HG02840 (cell line): ENCODE data around the gene MRPL1.
"Not testable (repeated sequence)": the region's sequence is repeated elsewhere in the genome, so short reads cannot be mapped to it uniquely, and the experiment has no call there.

ENCODE experiments used
- ATAC-seq: cut with Tn5 transposase; IDR thresholded peaks from one replicate; pipeline ENCODE4 v1.9.1; 2021; ENCODE audit warnings: mild to moderate bottlenecking, moderate library complexity, moderate number of reproducible peaks; ENCODE audit not compliant: unreplicated experiment, low FRiP score

Gene MRPL1

GRCh38 chr4:77959566-77960338 lies 97.1 kb downstream of the MRPL1 start:
- ATAC-seq = no peak

DNA sequence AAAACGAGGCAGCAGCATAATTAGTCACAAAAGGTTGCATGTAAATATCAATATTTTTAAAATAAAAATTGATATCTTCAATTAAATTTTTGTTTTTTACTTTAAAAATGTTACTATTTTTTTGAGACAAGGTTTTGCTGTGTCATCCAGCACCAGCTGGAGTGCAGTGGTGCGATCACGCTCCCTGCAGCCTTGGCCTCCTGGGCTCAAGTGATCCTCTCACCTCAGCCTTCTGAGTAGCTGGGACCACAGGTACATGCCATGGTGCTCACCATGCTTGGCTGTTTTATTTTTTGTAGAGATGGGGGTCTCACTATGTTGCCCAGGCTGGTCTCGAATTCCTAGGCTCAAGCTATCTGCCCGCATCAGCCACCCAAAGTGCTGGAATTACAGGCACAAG lies 97.7 kb downstream of the MRPL1 start:
- ATAC-seq = no peak

DNA sequence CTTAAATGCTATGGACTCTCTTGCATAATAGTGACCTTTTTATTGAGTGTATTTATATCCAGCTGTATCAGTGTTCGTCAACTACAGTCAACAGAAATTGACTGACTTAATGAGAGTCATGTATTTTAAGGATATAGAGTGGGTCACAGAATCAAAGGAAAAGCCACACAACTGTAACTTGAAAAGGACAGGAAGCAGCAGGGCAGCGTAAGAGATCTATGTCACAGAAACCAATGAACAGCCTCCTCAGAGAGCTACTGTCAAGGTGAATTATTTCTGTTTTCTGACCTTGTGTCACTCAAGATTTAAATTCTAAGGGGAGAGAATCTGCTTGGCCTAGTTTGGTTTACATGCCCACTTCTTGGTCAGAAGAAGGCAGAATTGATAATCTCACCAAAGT lies 100.4 kb downstream of the MRPL1 start:
- ATAC-seq = no peak

DNA sequence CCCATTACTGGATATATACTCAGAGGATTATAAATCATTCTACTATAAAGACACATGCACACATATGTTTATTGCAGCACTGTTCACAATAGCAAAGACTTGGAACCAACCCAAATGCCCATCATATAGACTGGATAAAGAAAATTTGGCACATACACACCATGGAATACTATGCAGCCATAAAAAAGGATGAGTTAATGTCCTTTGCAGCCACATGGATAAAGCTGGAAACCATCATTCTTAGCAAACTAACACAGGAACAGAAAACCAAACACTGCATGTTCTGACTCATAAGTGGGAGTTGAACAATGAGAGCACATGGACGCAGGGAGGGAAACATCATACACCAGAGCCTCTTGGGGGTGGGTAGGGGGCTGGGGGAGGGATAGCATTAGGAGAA lies 111.0 kb downstream of the MRPL1 start:
- ATAC-seq = not testable (repeated sequence)

- not testable (repeated sequence) for ATAC-seq
Measured at GRCh38 chr4:77982900-77983540, 120.4 kb downstream of the MRPL1 start.

DNA sequence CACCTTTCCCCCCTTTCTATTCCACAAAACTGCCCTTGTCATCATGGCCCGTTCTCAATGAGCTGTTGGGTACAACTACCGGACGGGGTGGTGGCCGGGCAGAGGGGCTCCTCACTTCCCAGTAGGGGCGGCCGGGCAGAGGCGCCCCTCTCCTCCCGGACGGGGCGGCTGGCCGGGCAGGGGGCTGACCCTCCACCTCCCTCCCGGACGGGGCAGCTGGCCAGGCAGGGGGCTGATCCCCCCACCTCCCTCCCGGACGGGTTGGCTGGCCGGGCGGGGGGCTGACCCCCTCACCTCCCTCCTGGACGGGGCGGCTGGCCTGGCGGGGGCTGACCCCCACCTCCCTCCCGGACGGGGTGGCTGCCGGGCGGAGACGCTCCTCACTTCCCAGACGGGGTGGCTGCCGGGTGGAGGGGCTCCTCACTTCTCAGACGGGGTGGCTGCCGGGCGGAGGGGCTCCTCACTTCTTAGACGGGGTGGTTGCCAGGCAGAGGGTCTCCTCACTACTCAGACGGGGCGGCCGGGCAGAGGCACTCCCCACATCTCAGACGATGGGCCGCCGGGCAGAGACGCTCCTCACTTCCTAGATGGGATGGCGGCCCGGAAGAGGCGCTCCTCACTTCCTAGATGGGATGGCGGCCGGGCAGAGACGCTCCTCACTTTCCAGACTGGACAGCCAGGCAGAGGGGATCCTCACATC lies 121.1 kb downstream of the MRPL1 start:
- not testable (repeated sequence) for ATAC-seq

DNA sequence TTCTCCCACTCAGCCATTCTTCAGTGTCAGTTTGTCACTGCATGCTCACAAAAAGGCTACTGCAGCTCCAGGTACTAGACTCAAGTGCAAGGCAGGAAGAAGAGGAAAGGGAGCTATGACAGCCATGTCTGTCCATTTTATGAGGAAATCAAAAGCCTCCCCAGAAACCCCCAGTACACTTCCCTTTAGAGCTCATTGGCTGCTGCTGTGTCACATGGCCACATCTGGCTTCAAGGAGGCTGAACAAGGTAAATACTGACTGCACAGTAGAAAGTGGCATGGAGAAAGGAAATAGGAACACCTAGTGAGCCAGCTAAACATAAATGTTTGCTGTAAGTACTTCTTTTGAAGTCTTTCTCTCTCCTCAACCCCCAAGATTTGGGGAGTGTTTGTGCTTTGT lies 127.3 kb downstream of the MRPL1 start:
- ATAC-seq = no peak

DNA sequence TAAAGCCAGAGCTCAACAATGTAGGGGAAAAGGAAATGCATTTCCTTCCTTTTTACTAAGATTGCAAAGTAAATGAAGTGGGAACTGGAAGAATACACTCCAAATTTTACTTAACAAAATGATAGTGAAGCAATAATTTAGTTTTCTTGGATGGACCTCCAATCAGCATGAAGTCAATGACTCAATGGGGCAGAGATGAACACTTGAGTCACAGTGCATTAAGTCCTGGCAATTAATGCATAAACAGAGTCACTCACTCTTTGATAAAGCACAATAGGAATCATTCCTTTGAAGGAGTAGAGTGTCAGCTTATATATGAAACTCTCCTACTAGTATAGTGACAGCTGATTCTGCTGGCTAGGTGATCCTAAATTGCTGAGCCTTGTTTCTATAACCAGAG lies 127.8 kb downstream of the MRPL1 start:
- no peak for ATAC-seq

DNA sequence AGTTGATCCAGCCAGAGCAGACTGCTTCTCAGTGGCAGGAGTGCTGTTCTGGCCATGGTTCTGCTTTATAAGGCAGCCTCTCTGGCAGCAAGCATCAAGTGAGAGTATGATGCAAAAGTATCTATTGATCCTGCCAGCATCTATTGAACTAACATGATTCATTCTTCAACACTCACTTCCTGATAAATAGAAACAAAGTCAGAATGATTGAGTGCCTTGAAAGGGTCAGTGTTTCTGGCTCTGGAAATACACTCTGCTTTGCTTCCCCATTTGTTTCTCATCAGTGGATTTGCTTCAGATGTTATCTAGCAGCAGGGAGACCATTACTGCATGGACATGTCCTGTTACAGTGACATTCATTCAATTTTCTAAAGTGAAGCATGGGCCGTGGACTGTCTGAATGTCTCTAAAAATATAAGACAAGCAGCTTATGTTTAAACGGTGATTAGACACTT lies 128.3 kb downstream of the MRPL1 start:
- ATAC-seq = no peak

- ATAC-seq = no peak
Measured at GRCh38 chr4:77992581-77992980, 130.0 kb downstream of the MRPL1 start.

GRCh38 chr4:77994194-77994721 lies 131.6 kb downstream of the MRPL1 start:
- no peak for ATAC-seq

- no peak for ATAC-seq
Measured at GRCh38 chr4:77996076-77996475, 133.4 kb downstream of the MRPL1 start.

- no peak for ATAC-seq
Measured at GRCh38 chr4:78001531-78001930, 138.9 kb downstream of the MRPL1 start.

- ATAC-seq = no peak
Measured at GRCh38 chr4:78002260-78002659, 139.6 kb downstream of the MRPL1 start.
